Motor neuron (in vitro differentiated cells): ENCODE data around the gene TNFSF15. TPM values are rescaled to one million over a fixed set of nuclear protein-coding genes. Genes with fewer than 3 reads are reported as not detected.

Experiments
- ATAC-seq, 8 experiments: fragments of 200-7000 bp; cut with Tn5 transposase; replicated peaks in 6 of 8; 2 replicates each; pipeline ENCODE4 v1.8.0; 2021; ENCODE audit warnings: mild to moderate bottlenecking in 8 of 8, moderate library complexity in 8 of 8
- H3K27ac ChIP-seq, 2 donors: fragments of 250-450 bp; sonication (Bioruptor Pico); 2 replicates each; pipeline ENCODE4 v1.9.0; 2021; ENCODE audit warnings: antibody characterized with exemption in 2 of 2, mild to moderate bottlenecking in 2 of 2, moderate library complexity in 1 of 2
- H3K4me1 ChIP-seq, 2 donors: fragments of 250-450 bp; sonication (Bioruptor Pico); replicated peaks in 1 of 2; 2 replicates each; pipeline ENCODE4 v1.6.1; 2021; ENCODE audit warnings: antibody characterized with exemption in 2 of 2, mild to moderate bottlenecking in 2 of 2, moderate library complexity in 1 of 2
- H3K4me3 ChIP-seq, 5 donors: fragments of 250-450 bp; sonication (Bioruptor Pico); 2 replicates each; pipeline ENCODE4 v1.9.0; 2021; ENCODE audit warnings: antibody characterized with exemption in 5 of 5, mild to moderate bottlenecking in 5 of 5, moderate library complexity in 4 of 5
- WGBS, 10 experiments: fragments of 450-650 bp; shearing (Covaris generic); methylation state at CpG; one replicate each; pipeline ENCODE4 v1.0.0; 2022; 5-methylcytosine and 5-hydroxymethylcytosine counted together
- in situ Hi-C, 9 experiments: fragments of 400-800 bp; cut with MboI; loops; one replicate each; pipeline ENCODE4 v1.15.0; 2021; ENCODE audit warnings: low sequenced_read_pairs in 9 of 9, low pct_unique_long_range_greater_than_20kb in 2 of 9; ENCODE audit not compliant: unreplicated experiment in 9 of 9
- total RNA-seq, 8 experiments: library from RNA; unstranded; fragments of 300-600 nt; gene quantifications; 2 replicates each; pipeline versions ENCODE4 v1.2.3 to v1.2.4, GENCODE V29; 2022

The TNFSF15 gene
- total RNA-seq, 8 experiments from 2014 or later = 0.13 to 4.1 (median 0.43) TPM; not detected in 1

DNA sequence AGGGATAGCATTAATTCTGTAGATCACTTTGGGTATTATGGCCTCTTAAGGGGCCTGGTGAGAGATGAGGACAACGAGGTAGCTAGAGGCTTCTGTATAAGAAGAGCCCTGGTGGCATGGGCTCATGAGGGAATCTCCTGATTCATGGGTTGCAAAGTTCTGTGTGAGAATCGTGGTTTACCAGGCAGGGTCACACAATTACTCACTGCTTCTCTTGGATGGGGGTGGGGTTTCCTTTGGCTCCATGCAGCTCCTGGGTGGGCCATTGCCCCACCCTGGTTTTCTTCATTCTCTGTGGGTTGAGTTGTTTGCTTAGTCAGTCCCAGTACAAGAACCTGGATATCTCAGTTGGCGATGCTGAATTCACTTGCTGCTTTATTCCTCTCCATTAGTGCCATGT is 30.9 kb upstream of the TNFSF15 start:
- in situ Hi-C loops = no loop called here
- H3K4me1 ChIP-seq = no peaks in the 10 kb centered on the region
- 80 to 100% (median 89%) methylated on average over 1 of the region's 3 CpGs; no CpG with 5 or more reads in 3 of the 10 experiments for WGBS, 10 experiments

DNA sequence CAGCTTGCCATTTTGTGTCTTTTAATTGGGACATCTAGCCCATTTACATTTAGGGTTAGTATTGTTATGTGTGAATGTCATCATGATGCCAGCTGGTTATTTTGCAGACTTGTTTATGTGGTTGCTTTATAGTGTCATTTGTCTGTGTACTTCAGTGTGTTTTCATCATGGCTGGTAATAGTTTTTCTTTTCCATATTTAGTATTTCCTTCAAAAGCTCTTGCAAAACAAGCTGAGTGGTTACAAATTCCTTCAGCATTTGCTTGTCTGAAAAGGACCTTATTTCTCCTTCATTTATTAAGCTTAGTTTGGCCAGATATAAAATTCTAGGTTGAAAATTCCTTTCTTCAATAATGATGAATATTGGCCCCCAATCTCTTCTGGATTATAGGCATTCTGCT is 28.5 kb upstream of the TNFSF15 start:
- in situ Hi-C loops = no loop called here
- no peaks in the 10 kb centered on the region for H3K4me1 ChIP-seq
- no peak for ATAC-seq
- no peak overlapping the region for H3K27ac ChIP-seq
- H3K4me3 ChIP-seq = no peak overlapping the region

More for the DNA sequence above, 30.9 kb upstream of the TNFSF15 start:
- no peak for ATAC-seq
- Histone ChIP-seq H3K4me3 (no peak overlapping the region), H3K27ac (no peak overlapping the region)

DNA sequence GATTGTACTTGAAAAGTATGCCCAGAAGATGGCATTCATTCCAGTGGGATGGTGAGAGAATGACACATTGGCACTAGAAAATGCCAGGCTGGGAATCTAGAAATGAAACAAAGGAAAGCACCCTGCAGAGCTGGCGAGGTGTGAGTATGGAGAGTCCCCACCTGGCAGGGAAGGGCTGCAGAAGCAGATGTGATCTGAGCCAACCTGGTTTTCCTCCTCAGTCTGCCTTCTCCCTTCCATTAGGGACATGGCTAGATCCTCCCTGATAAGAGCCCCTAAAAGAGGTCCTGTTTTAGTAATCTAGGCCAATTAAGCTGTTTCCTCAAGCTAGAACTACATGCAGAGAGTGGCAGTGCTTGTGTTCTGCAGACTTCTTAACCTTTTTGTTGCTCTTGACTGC is 24.7 kb upstream of the TNFSF15 start:
- H3K4me1 ChIP-seq = no peaks in the 10 kb centered on the region
- H3K27ac ChIP-seq = no peak overlapping the region
- 14 to 83% (median 50%) methylated on average over 1 of the region's 1 CpG; no CpG with 5 or more reads in 7 of the 10 experiments for WGBS, 10 experiments
- ATAC-seq = no peak
- H3K4me3 ChIP-seq = no peak overlapping the region
- in situ Hi-C loops = no loop called here

GRCh38 chr9:114829574-114830440 is 24.0 kb upstream of the TNFSF15 start:
- ATAC-seq = no peak
- 0 to 100% (median 42%) methylated on average over 1 to 3 of the region's 3 CpGs; no CpG with 5 or more reads in 2 of the 10 experiments for WGBS, 10 experiments
- Histone ChIP-seq H3K27ac (no peak overlapping the region), H3K4me1 (no peaks in the 10 kb centered on the region), H3K4me3 (no peak overlapping the region)
- in situ Hi-C loops = no loop called here

DNA sequence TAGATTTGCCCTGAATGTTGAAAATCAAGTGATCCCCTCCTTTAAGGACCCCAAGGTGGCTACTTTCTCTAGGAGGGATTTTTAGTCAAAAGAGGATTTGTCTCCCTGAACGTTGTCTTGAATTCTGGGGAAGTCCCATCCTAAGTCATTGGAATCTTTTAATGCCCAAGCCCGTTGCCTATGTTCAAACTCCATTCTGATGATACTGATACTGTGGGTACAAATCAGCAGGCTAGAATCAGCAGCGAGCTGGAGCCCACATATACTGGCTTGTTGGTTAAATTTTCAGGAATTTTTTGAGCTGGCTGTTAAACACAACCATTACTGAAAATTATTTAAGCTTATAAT is 22.4 kb upstream of the TNFSF15 start:
- no peak for ATAC-seq
- Histone ChIP-seq H3K27ac (no peak overlapping the region), H3K4me1 (no peaks in the 10 kb centered on the region), H3K4me3 (no peak overlapping the region)
- 8 to 100% (median 61%) methylated on average over 1 to 3 of the region's 3 CpGs; no CpG with 5 or more reads in 3 of the 10 experiments for WGBS, 10 experiments
- in situ Hi-C loops = no loop called here

GRCh38 chr9:114827641-114828302 is 21.9 kb upstream of the TNFSF15 start:
- Histone ChIP-seq H3K4me3 (no peak overlapping the region), H3K27ac (no peak overlapping the region), H3K4me1 (no peaks in the 10 kb centered on the region)
- in situ Hi-C loops = no loop called here
- WGBS, 10 experiments = 10 to 100% (median 43%) methylated on average over 1 to 2 of the region's 2 CpGs; no CpG with 5 or more reads in 3 of the 10 experiments
- peak in 1 of 8 experiments; percentile 23 for ATAC-seq

GRCh38 chr9:114826431-114826830 is 20.6 kb upstream of the TNFSF15 start:
- in situ Hi-C loops = no loop called here
- no peak for ATAC-seq
- H3K4me1 ChIP-seq = no peaks in the 10 kb centered on the region
- H3K4me3 ChIP-seq = no peak overlapping the region
- H3K27ac ChIP-seq = no peak overlapping the region
- WGBS, 10 experiments = 56 to 100% (median 75%) methylated on average over 1 to 3 of the region's 3 CpGs; no CpG with 5 or more reads in 2 of the 10 experiments

- no peak for ATAC-seq
- 38 to 89% (median 59%) methylated on average over 2 to 4 of the region's 4 CpGs; no CpG with 5 or more reads in 1 of the 10 experiments for WGBS, 10 experiments
- Histone ChIP-seq H3K4me1 (no peaks in the 10 kb centered on the region), H3K4me3 (no peak overlapping the region), H3K27ac (no peak overlapping the region)
- in situ Hi-C loops = no loop called here
Measured at GRCh38 chr9:114825126-114825795, 19.4 kb upstream of the TNFSF15 start.

DNA sequence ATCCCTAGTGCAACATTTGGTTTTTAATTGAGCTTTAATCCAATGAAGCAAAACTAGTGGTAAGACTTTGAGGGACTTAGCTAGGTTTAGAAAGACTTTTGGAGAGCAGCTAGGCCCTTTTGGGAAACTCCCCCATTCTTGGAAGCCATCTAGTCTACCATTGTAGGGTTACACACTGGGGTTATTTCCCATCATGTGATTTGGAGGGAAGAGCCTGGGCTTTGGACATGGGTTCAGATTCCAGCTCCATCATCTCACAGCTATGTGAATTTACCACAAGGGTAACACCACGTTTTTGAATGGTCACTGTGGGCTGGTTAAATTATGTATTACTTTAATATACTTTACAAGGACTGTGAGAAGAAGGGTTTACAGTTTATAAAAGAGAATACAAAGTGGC is 18.3 kb upstream of the TNFSF15 start:
- no peak for ATAC-seq
- Histone ChIP-seq H3K4me1 (no peaks in the 10 kb centered on the region), H3K27ac (no peak overlapping the region), H3K4me3 (no peak overlapping the region)
- 0 to 17% (median 0%) methylated on average over 1 of the region's 1 CpG; no CpG with 5 or more reads in 7 of the 10 experiments for WGBS, 10 experiments
- in situ Hi-C loops = no loop called here

DNA sequence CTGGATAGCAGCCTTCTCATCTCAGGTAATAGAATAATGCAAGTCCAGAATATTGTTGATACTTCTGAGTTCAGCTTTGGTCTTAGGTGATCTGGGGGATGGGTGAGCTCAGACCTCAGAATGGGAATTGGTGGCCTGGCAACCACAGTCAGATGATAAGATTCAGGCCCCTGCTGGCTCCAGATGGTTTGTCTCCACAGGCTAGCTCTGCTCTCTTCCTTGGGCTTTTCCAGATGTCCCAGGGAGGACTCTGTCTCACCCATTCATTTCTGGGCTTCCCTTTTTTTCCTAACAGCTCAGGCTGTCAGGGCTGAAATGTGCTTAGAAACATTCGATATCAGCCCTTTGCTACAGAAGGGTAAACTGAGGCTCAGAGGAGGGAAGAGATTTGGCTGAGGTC is 17.6 kb upstream of the TNFSF15 start:
- in situ Hi-C loops = no loop called here
- 20 to 83% (median 70%) methylated on average over 1 of the region's 1 CpG; no CpG with 5 or more reads in 4 of the 10 experiments for WGBS, 10 experiments
- H3K4me1 ChIP-seq = no peaks in the 10 kb centered on the region
- no peak overlapping the region for H3K4me3 ChIP-seq
- H3K27ac ChIP-seq = no peak overlapping the region
- ATAC-seq = no peak

GRCh38 chr9:114822708-114823107 is 16.9 kb upstream of the TNFSF15 start:
- in situ Hi-C loops = no loop called here
- Histone ChIP-seq H3K27ac (no peak overlapping the region), H3K4me3 (no peak overlapping the region), H3K4me1 (no peaks in the 10 kb centered on the region)
- no peak for ATAC-seq
- WGBS, 10 experiments = 33 to 100% (median 63%) methylated on average over 1 to 2 of the region's 2 CpGs; no CpG with 5 or more reads in 2 of the 10 experiments

GRCh38 chr9:114820776-114821501 is 15.1 kb upstream of the TNFSF15 start:
- in situ Hi-C loops = no loop called here
- H3K4me3 ChIP-seq = no peak overlapping the region
- H3K27ac ChIP-seq = no peak overlapping the region
- no peak for ATAC-seq
- 60 to 100% (median 80%) methylated on average over 1 to 8 of the region's 8 CpGs for WGBS, 10 experiments
- no peaks in the 10 kb centered on the region for H3K4me1 ChIP-seq

DNA sequence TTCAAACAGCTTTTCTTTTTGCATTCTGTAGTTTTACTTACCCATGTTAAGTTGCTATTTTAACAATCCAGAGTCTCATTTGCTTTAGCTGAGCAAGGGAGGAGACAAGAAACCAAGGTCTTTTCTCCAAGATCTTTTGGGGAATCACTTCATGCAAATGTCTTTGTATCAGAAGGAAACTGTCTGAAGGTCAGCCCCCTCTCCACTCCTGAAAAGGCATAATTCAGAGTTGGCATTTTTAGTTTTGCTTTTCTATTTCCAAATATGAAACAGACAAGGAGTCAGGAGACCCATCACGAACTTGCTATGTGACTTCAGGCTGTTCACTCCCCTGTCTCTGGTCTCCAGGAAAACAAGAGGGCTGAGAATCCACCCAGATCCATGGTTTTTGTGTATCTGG is 12.3 kb upstream of the TNFSF15 start:
- no peak overlapping the region for H3K4me3 ChIP-seq
- H3K27ac ChIP-seq = no peak overlapping the region
- in situ Hi-C loops = no loop called here
- WGBS, 10 experiments = 40 to 100% (median 71%) methylated on average over 1 of the region's 1 CpG; no CpG with 5 or more reads in 5 of the 10 experiments
- ATAC-seq = no peak
- H3K4me1 ChIP-seq = no peaks in the 10 kb centered on the region
